HCT116 (cell line): Measurements from ENCODE around the gene FRMD3. TPM values are rescaled to one million over a fixed set of nuclear protein-coding genes. Genes with fewer than 3 reads are reported as not detected.

ENCODE experiments used
- ATAC-seq: fragments of 200-7000 bp; cut with Tn5 transposase; 2 replicates; pipeline ENCODE4 v1.9.1; 2020; ENCODE audit warnings: mild to moderate bottlenecking, moderate library complexity
- BruUV-seq: library from RNA; stranded (reverse); fragments of 400-500 nt; replicated peaks from 2 replicates; lab custom pipeline; 2021; lab: Mats Ljungman, UMichigan
- CTCF ChIA-PET: fragments of 300-600 bp; sonication (Branson Sonifier 250); formaldehyde crosslinking; loops from one replicate; lab custom pipeline; 2021; ENCODE audit warnings: antibody characterized with exemption; lab: Charles Lee
- POLR2A ChIA-PET: fragments of 300-600, 350-600 bp; sonication (Branson Sonifier 250); formaldehyde crosslinking; loops from one replicate; lab custom pipeline; 2021; ENCODE audit warnings: antibody characterized with exemption; lab: Charles Lee
- RAD21 ChIA-PET, 2 experiments: fragments of 300-600 bp; sonication (Branson Sonifier 250); formaldehyde crosslinking; loops; one replicate each; lab custom pipeline; 2023; ENCODE audit warnings: low total read pairs in 2 of 2; ENCODE audit not compliant: uncharacterized antibody in 2 of 2, unreplicated experiment in 2 of 2, low non-redundant PET in 1 of 2; lab: Charles Lee
- DNase-seq: peaks from one replicate; pipeline ENCODE4 v3.0.0-alpha.2; 2010; ENCODE audit warnings: low read depth, low spot score
- H2AFZ ChIP-seq: fragments of 200-600 bp; shearing (Covaris generic), sonication (generic); 2 replicates; pipeline ENCODE4 v1.6.1; 2017; ENCODE audit warnings: low read depth, mixed run types, mixed read lengths, antibody characterized with exemption, low read length; ENCODE audit not compliant: poor library complexity, severe bottlenecking
- H3K27ac ChIP-seq: 2 replicates; pipeline ENCODE4 v1.5.1; 2012; ENCODE audit warnings: low read depth, low read length
- H3K27me3 ChIP-seq: fragments of 200-600 bp; sonication (generic); 2 replicates; pipeline ENCODE4 v1.6.1; 2016; ENCODE audit warnings: mixed run types, low read length, mixed read lengths; ENCODE audit not compliant: insufficient read depth
- H3K36me3 ChIP-seq, 2 experiments: fragments of 200-500 bp in 1 of 2; fragments of 200-600 bp in 1 of 2; sonication (Bioruptor generic) in 1 of 2; sonication (generic) in 1 of 2; 2 replicates each; pipeline versions ENCODE4 v1.5.1 to v1.6.1; 2014 to 2016; ENCODE audit warnings: low read length in 2 of 2, inconsistent platforms in 1 of 2, mixed read lengths in 1 of 2, mixed run types in 1 of 2; ENCODE audit not compliant: insufficient read depth in 2 of 2, control insufficient read depth in 1 of 2
- H3K4me1 ChIP-seq, 2 experiments: fragments of 200-600 bp in 1 of 2; sonication (generic) in 1 of 2; 2 replicates each; pipeline versions ENCODE4 v1.5.1 to v1.6.1; 2012 to 2017; ENCODE audit warnings: low read length in 2 of 2, inconsistent platforms in 1 of 2, mild to moderate bottlenecking in 1 of 2, mixed read lengths in 1 of 2, mixed run types in 1 of 2, moderate library complexity in 1 of 2; ENCODE audit not compliant: insufficient read depth in 2 of 2, control insufficient read depth in 1 of 2
- H3K4me2 ChIP-seq: fragments of 200-600 bp; sonication (generic); 2 replicates; pipeline ENCODE4 v1.6.1; 2017; ENCODE audit warnings: mixed run types, low read length, mixed read lengths
- H3K4me3 ChIP-seq, 2 experiments: fragments of 200-600 bp in 1 of 2; sonication (generic) in 1 of 2; replicated peaks in 1 of 2; 2 replicates each; pipeline ENCODE4 v1.5.1; 2011 to 2016; ENCODE audit warnings: low read length in 2 of 2, control low read depth in 1 of 2, low read depth in 1 of 2, mild to moderate bottlenecking in 1 of 2, mixed read lengths in 1 of 2, mixed run types in 1 of 2
- H3K79me2 ChIP-seq: fragments of 200-600 bp; sonication (generic); 2 replicates; pipeline ENCODE4 v1.6.1; 2017; ENCODE audit warnings: mild to moderate bottlenecking, mixed run types, low read length, moderate library complexity, mixed read lengths; ENCODE audit not compliant: insufficient read depth
- H3K9ac ChIP-seq: fragments of 200-600 bp; sonication (generic); 2 replicates; pipeline ENCODE4 v1.6.1; 2016; ENCODE audit warnings: low read length, mixed read lengths
- H3K9me2 ChIP-seq: fragments of 200-600 bp; sonication (generic), shearing (Covaris generic); 2 replicates; pipeline ENCODE4 v1.6.1; 2017; ENCODE audit warnings: mixed run types, mild to moderate bottlenecking, moderate library complexity; ENCODE audit not compliant: insufficient read depth
- H3K9me3 ChIP-seq, 2 experiments: fragments of 200-500 bp in 1 of 2; fragments of 200-600 bp in 1 of 2; sonication (Bioruptor generic) in 1 of 2; sonication (generic) in 1 of 2; 2 replicates each; pipeline ENCODE4 v1.6.1; 2014 to 2017; ENCODE audit warnings: low read length in 2 of 2, mixed read lengths in 2 of 2, inconsistent platforms in 1 of 2, low read depth in 1 of 2, mild to moderate bottlenecking in 1 of 2, mixed run types in 1 of 2, moderate library complexity in 1 of 2; ENCODE audit not compliant: control insufficient read depth in 1 of 2, insufficient read depth in 1 of 2
- H4K20me1 ChIP-seq: fragments of 200-600 bp; sonication (generic), shearing (Covaris generic); 2 replicates; pipeline ENCODE4 v1.6.1; 2017; ENCODE audit warnings: mixed run types, mild to moderate bottlenecking, moderate library complexity; ENCODE audit not compliant: insufficient read depth
- EZH2 ChIP-seq: fragments of 200-600 bp; sonication (generic); IDR thresholded peaks from 2 replicates; pipeline ENCODE4 v1.6.1; 2017; ENCODE audit warnings: antibody characterized with exemption, mixed run types
- FOSL1 ChIP-seq: IDR thresholded peaks from 2 replicates; pipeline ENCODE4 v1.6.1; 2012; ENCODE audit warnings: low read depth
- POLR2A ChIP-seq: IDR thresholded peaks from 2 replicates; pipeline ENCODE4 v1.7.0; 2011; ENCODE audit warnings: borderline replicate concordance; ENCODE audit not compliant: insufficient read depth, insufficient read length; ENCODE audit errors: extremely low read depth
- POLR2AphosphoS5 ChIP-seq: IDR thresholded peaks from 2 replicates; pipeline ENCODE4 v1.6.1; 2011; ENCODE audit warnings: mild to moderate bottlenecking, low read depth, low read length, moderate library complexity
- REST ChIP-seq: IDR thresholded peaks from 2 replicates; pipeline ENCODE4 v1.6.1; 2012; ENCODE audit warnings: low read depth
- SP1 ChIP-seq: IDR thresholded peaks from 2 replicates; pipeline ENCODE4 v1.6.1; 2012; ENCODE audit warnings: low read depth
- YY1 ChIP-seq: IDR thresholded peaks from 2 replicates; pipeline ENCODE4 v1.6.1; 2011; ENCODE audit warnings: low read length, low read depth, moderate library complexity, mild to moderate bottlenecking; ENCODE audit not compliant: insufficient replicate concordance; ENCODE audit errors: extremely low read depth
- ZFX ChIP-seq: fragments of 450-650 bp; IDR thresholded peaks from 2 replicates; pipeline ENCODE4 v1.6.1; 2017
- ZNF274 ChIP-seq: fragments of 200-500 bp; sonication (Bioruptor generic); IDR thresholded peaks from 2 replicates; pipeline ENCODE4 v1.6.1; 2014; ENCODE audit warnings: mild to moderate bottlenecking, low read depth, low read length, inconsistent platforms
- intact Hi-C: fragments of 100-400 bp; cut with micrococcal nuclease; formaldehyde crosslinking; loops from 2 replicates; pipeline ENCODE4 v1.10.0; 2022
- total RNA-seq: library from RNA; stranded (reverse); gene quantifications from one replicate; pipeline ENCODE4 v1.2.1, GENCODE V29; 2021; ENCODE audit not compliant: unreplicated experiment

The FRMD3 gene
- total RNA-seq, 1 experiment from 2014 or later: 0.89 TPM

- Histone ChIP-seq H3K4me3 (no peak overlapping the region), H3K4me1 (no peaks in the 10 kb centered on the region), H3K27ac (no peak overlapping the region), H3K9ac (no peak overlapping the region), H3K4me2 (no peak overlapping the region), H4K20me1 (no peaks in the 10 kb centered on the region; the same call in 1 of the 2 replicates), H3K27me3 (no peaks in the 10 kb centered on the region; the same call in 1 of the 2 replicates), H2AFZ (no peak overlapping the region), H3K36me3 (no peaks in the 10 kb centered on the region), H3K79me2 (no peaks in the 10 kb centered on the region), H3K9me3 (no peaks in the 10 kb centered on the region), H3K9me2 (no peaks in the 10 kb centered on the region)
- BruUV-seq: no TSS peak
- ChIA-PET CTCF (no interaction called here), POLR2A (no interaction called here), RAD21 (no interaction called here)
- ATAC-seq (no peak), DNase-seq (no peak)
- TF ChIP-seq POLR2AphosphoS5 (no peak), YY1 (no peak), ZNF274 (no peak), SP1 (no peak), EZH2 (no peak), REST (no peak), POLR2A (no peak), ZFX (no peak), FOSL1 (no peak)
- intact Hi-C loops: no loop called here
Observed at GRCh38 chr9:83198371-83198770, 339.8 kb downstream of the FRMD3 start.
